ENCODE measurements around the gene DPH7. TPM values are rescaled to one million over a fixed set of nuclear protein-coding genes. Genes with fewer than 3 reads are reported as not detected.

DPH7 gene
- total RNA-seq, 1 experiment from 2014 or later, result 43.9 TPM

- TF ChIP-seq RELA (CRISPR knock-in tag; IDR thresholded peaks at IDR 0.05; ENCODE audit: borderline replicate concordance), result no peak
- TF ChIP-seq ZNF425 (CRISPR knock-in tag; conservative IDR thresholded peaks at IDR 0.05), result no peak
- TF ChIP-seq NR3C1 (CRISPR knock-in tag; conservative IDR thresholded peaks at IDR 0.05; ENCODE audit: low read depth), result no peak
- no peak for TF ChIP-seq ZNF219 (CRISPR knock-in tag; IDR thresholded peaks at IDR 0.05; ENCODE audit: borderline replicate concordance)
- no peak for TF ChIP-seq SOX15 (CRISPR knock-in tag; IDR thresholded peaks at IDR 0.05)
- TF ChIP-seq ELF4 (CRISPR knock-in tag; IDR thresholded peaks at IDR 0.05; ENCODE audit: low read depth), result no peak
- TF ChIP-seq STAT6 (CRISPR knock-in tag; conservative IDR thresholded peaks at IDR 0.05; ENCODE audit: low read depth), result no peak
- no peak for TF ChIP-seq AR (CRISPR knock-in tag; IDR thresholded peaks at IDR 0.05)
- no peak for TF ChIP-seq ZMAT4 (CRISPR knock-in tag; IDR thresholded peaks at IDR 0.05)
- TF ChIP-seq TEAD4 (CRISPR knock-in tag; IDR thresholded peaks at IDR 0.05), result no peak
- TF ChIP-seq ESRRA (CRISPR knock-in tag; IDR thresholded peaks at IDR 0.05; ENCODE audit: borderline replicate concordance), result no peak
- TF ChIP-seq NR2C2 (CRISPR knock-in tag; IDR thresholded peaks at IDR 0.05), result no peak
- no peak for TF ChIP-seq FOXK1 (CRISPR knock-in tag; IDR thresholded peaks at IDR 0.05)
- no peak for TF ChIP-seq CREM (CRISPR knock-in tag; IDR thresholded peaks at IDR 0.05)
- no peak for TF ChIP-seq USF2 (CRISPR knock-in tag; IDR thresholded peaks at IDR 0.05)
- no peak for TF ChIP-seq GABPB1 (CRISPR knock-in tag; IDR thresholded peaks at IDR 0.05)
- no peak for TF ChIP-seq NFYB (CRISPR knock-in tag; conservative IDR thresholded peaks at IDR 0.05; ENCODE audit: low read depth)
- Mint-ChIP-seq H3K9me3 (peaks cover 3% of the 10 kb centered on the region; the same call in 1 of the 2 replicates), H3K27ac (no peak overlapping the region), H3K4me1 (peaks cover 5% of the 10 kb centered on the region; the same call in 1 of the 2 replicates), H3K27me3 (ENCODE audit: low read depth) (peaks cover 8% of the 10 kb centered on the region), H3K36me3 (peaks cover 7% of the 10 kb centered on the region), H3K4me3 (no peak overlapping the region)
- DNase-seq (ENCODE audit: low spot score) (no peak), ATAC-seq (no peak)
- POLR2A ChIA-PET, result interaction anchor here (2.9 kb wide), 1 partner anchor 12 kb away, joined by 15 read pairs; the partner anchor contains the start of gene ARRDC1
- CTCF ChIA-PET, result interaction anchor here (1.5 to 3.1 kb wide), 3 partner anchors 12 to 179 kb away, joined by 3 to 51 read pairs (median 11); partner anchors contain the start of gene ARRDC1
Measured at GRCh38 chr9:137592767-137593166, 14.0 kb upstream of the DPH7 start.
